ENCODE results near the gene USF3.
A peak's percentile ranks its signal among the peaks of the same experiment; 100 is the strongest.
"Not testable (repeated sequence)": the region's sequence is repeated elsewhere in the genome, so short reads cannot be mapped to it uniquely, and the experiment has no call there.

USF3 gene

GRCh38 chr3:113648524-113648923 lies 47.9 kb downstream of the USF3 start:
- DNase-seq: no peak

- DNase-seq: no peak
Measured at GRCh38 chr3:113643583-113643982, 52.9 kb downstream of the USF3 start.

GRCh38 chr3:113638910-113639309 lies 57.5 kb downstream of the USF3 start:
- DNase-seq: no peak

GRCh38 chr3:113637756-113638155 lies 58.7 kb downstream of the USF3 start:
- DNase-seq: no peak

GRCh38 chr3:113636034-113636433 lies 60.4 kb downstream of the USF3 start:
- DNase-seq: not testable (repeated sequence)

- DNase-seq: no peak
Measured at GRCh38 chr3:113634782-113635474, 61.5 kb downstream of the USF3 start.

GRCh38 chr3:113631573-113631972 lies 64.9 kb downstream of the USF3 start:
- DNase-seq: no peak

- no peak for DNase-seq
Measured at GRCh38 chr3:113630956-113631542, 65.4 kb downstream of the USF3 start.

GRCh38 chr3:113629584-113630421 lies 66.6 kb downstream of the USF3 start:
- DNase-seq: no peak

- DNase-seq: no peak
Measured at GRCh38 chr3:113628788-113629187, 67.7 kb downstream of the USF3 start.

- DNase-seq: no peak
Measured at GRCh38 chr3:113628316-113628715, 68.1 kb downstream of the USF3 start.

GRCh38 chr3:113626503-113627371 lies 69.7 kb downstream of the USF3 start:
- peak; percentile 64 for DNase-seq

GRCh38 chr3:113625834-113626233 lies 70.6 kb downstream of the USF3 start:
- DNase-seq: no peak

- no peak for DNase-seq
Measured at GRCh38 chr3:113623811-113624210, 72.6 kb downstream of the USF3 start.

- no peak for DNase-seq
Measured at GRCh38 chr3:113623324-113623723, 73.1 kb downstream of the USF3 start.

- DNase-seq: no peak
Measured at GRCh38 chr3:113620091-113620490, 76.4 kb downstream of the USF3 start.

- no peak for DNase-seq
Measured at GRCh38 chr3:113617726-113618125, 78.7 kb downstream of the USF3 start.

GRCh38 chr3:113615976-113616375 lies 80.5 kb downstream of the USF3 start:
- no peak for DNase-seq

GRCh38 chr3:113614402-113614801 lies 82.0 kb downstream of the USF3 start:
- DNase-seq: no peak

GRCh38 chr3:113607219-113607596 lies 89.2 kb downstream of the USF3 start:
- no peak for DNase-seq

- no peak for DNase-seq
Measured at GRCh38 chr3:113606539-113607218, 89.8 kb downstream of the USF3 start.

- DNase-seq: no peak
Measured at GRCh38 chr3:113602836-113603235, 93.6 kb downstream of the USF3 start.

Data from HCEC 1CT (cell line).